Activated CD8-positive, alpha-beta T cell treated with anti-CD3 and anti-CD28 coated beads, Interleukin-2, amount 10 ng/mL, durations not matched to agents 7 days and 5 days (primary cell): ENCODE data around the gene HIVEP3. TPM values are rescaled to one million over a fixed set of nuclear protein-coding genes. Genes with fewer than 3 reads are reported as not detected.

Experiments
- ATAC-seq: fragments of 150-1000 bp; cut with Tn5 transposase; one replicate; pipeline ENCODE4 v1.10.0; 2021; ENCODE audit warnings: moderate library complexity
- CTCF ChIA-PET: fragments of 350-600 bp; sonication (Branson Sonifier 250); formaldehyde crosslinking; loops from one replicate; lab custom pipeline; 2021; ENCODE audit warnings: antibody characterized with exemption; lab: Charles Lee
- POLR2A ChIA-PET: fragments of 350-600 bp; sonication (Branson Sonifier 250); formaldehyde crosslinking; loops from one replicate; lab custom pipeline; 2021; ENCODE audit warnings: antibody characterized with exemption; lab: Charles Lee
- DNase-seq: peaks from one replicate; pipeline ENCODE4 v3.0.0-alpha.2; 2020
- H3K27ac Mint-ChIP-seq: one replicate; pipeline ENCODE4 v1.8.0; 2021; ENCODE audit warnings: mild to moderate bottlenecking, mixed read lengths
- H3K27me3 Mint-ChIP-seq: one replicate; pipeline ENCODE4 v1.8.0; 2021; ENCODE audit warnings: low read depth, mixed read lengths
- H3K36me3 Mint-ChIP-seq: one replicate; pipeline ENCODE4 v1.8.0; 2021; ENCODE audit warnings: low read depth, mixed read lengths
- H3K4me1 Mint-ChIP-seq: one replicate; pipeline ENCODE4 v1.8.0; 2021; ENCODE audit warnings: low read depth, mixed read lengths
- H3K4me3 Mint-ChIP-seq: one replicate; pipeline ENCODE4 v1.8.0; 2021; ENCODE audit warnings: mild to moderate bottlenecking, mixed read lengths
- H3K9me3 Mint-ChIP-seq: one replicate; pipeline ENCODE4 v1.8.0; 2022; ENCODE audit warnings: mixed read lengths; ENCODE audit not compliant: insufficient read depth
- total RNA-seq, 2 experiments: library from RNA; stranded (reverse); gene quantifications; one replicate each; pipeline ENCODE4 v1.2.3, GENCODE V29; 2021

HIVEP3 gene
- total RNA-seq, 2 experiments from 2014 or later, result 10.8 to 11.8 TPM

- peaks cover 5% of the 10 kb centered on the region for H3K4me1 Mint-ChIP-seq
- H3K27ac Mint-ChIP-seq, result no peak overlapping the region
- peaks cover 1% of the 10 kb centered on the region for H3K36me3 Mint-ChIP-seq
- POLR2A ChIA-PET, result no interaction called here
- DNase-seq (no peak), ATAC-seq (no peak)
- no peaks in the 10 kb centered on the region for H3K27me3 Mint-ChIP-seq
- CTCF ChIA-PET, result no interaction called here
- no peak overlapping the region for H3K4me3 Mint-ChIP-seq
- H3K9me3 Mint-ChIP-seq, result no peaks in the 10 kb centered on the region
Measured at GRCh38 chr1:41766546-41766945, 152.2 kb downstream of the HIVEP3 start.

- ATAC-seq, result no peak
- Mint-ChIP-seq H3K36me3 (peaks cover 3% of the 10 kb centered on the region), H3K27ac (no peak overlapping the region), H3K27me3 (no peaks in the 10 kb centered on the region), H3K4me1 (peaks cover 5% of the 10 kb centered on the region), H3K9me3 (no peaks in the 10 kb centered on the region), H3K4me3 (no peak overlapping the region)
- CTCF ChIA-PET, result no interaction called here
- POLR2A ChIA-PET, result no interaction called here
- DNase-seq, result no peak
Measured at GRCh38 chr1:41766041-41766440, 152.7 kb downstream of the HIVEP3 start.

- Mint-ChIP-seq H3K27ac (no peak overlapping the region), H3K36me3 (peaks cover 4% of the 10 kb centered on the region), H3K4me3 (no peak overlapping the region), H3K4me1 (peaks cover 5% of the 10 kb centered on the region), H3K27me3 (no peaks in the 10 kb centered on the region), H3K9me3 (no peaks in the 10 kb centered on the region)
- ATAC-seq, result no peak
- POLR2A ChIA-PET, result no interaction called here
- CTCF ChIA-PET, result no interaction called here
- no peak for DNase-seq
Measured at GRCh38 chr1:41765152-41765551, 153.6 kb downstream of the HIVEP3 start.

- no peaks in the 10 kb centered on the region for H3K9me3 Mint-ChIP-seq
- CTCF ChIA-PET, result no interaction called here
- POLR2A ChIA-PET, result no interaction called here
- peaks cover 5% of the 10 kb centered on the region for H3K4me1 Mint-ChIP-seq
- no peak overlapping the region for H3K27ac Mint-ChIP-seq
- ATAC-seq (no peak), DNase-seq (no peak)
- H3K36me3 Mint-ChIP-seq, result peaks cover 4% of the 10 kb centered on the region
- no peaks in the 10 kb centered on the region for H3K27me3 Mint-ChIP-seq
- H3K4me3 Mint-ChIP-seq, result no peak overlapping the region
Measured at GRCh38 chr1:41764656-41765055, 154.1 kb downstream of the HIVEP3 start.

GRCh38 chr1:41762777-41763176 lies 155.9 kb downstream of the HIVEP3 start:
- peaks cover 5% of the 10 kb centered on the region for H3K4me1 Mint-ChIP-seq
- CTCF ChIA-PET, result no interaction called here
- ATAC-seq, result no peak

GRCh38 chr1:41762251-41762650 lies 156.5 kb downstream of the HIVEP3 start:
- Mint-ChIP-seq H3K9me3 (no peaks in the 10 kb centered on the region), H3K4me1 (peaks cover 5% of the 10 kb centered on the region), H3K27me3 (no peaks in the 10 kb centered on the region), H3K27ac (no peak overlapping the region), H3K36me3 (peaks cover 4% of the 10 kb centered on the region), H3K4me3 (no peak overlapping the region)
- ATAC-seq, result no peak
- ChIA-PET POLR2A (no interaction called here), CTCF (no interaction called here)
- DNase-seq, result no peak

More at GRCh38 chr1:41762777-41763176, 155.9 kb downstream of the HIVEP3 start:
- H3K27ac Mint-ChIP-seq, result no peak overlapping the region
- peaks cover 4% of the 10 kb centered on the region for H3K36me3 Mint-ChIP-seq
- DNase-seq, result no peak
- H3K4me3 Mint-ChIP-seq, result no peak overlapping the region
- H3K27me3 Mint-ChIP-seq, result no peaks in the 10 kb centered on the region
- POLR2A ChIA-PET, result no interaction called here
- H3K9me3 Mint-ChIP-seq, result no peaks in the 10 kb centered on the region

- Mint-ChIP-seq H3K4me1 (peaks cover 16% of the 10 kb centered on the region), H3K4me3 (no peak overlapping the region), H3K9me3 (no peaks in the 10 kb centered on the region), H3K36me3 (peaks cover 4% of the 10 kb centered on the region), H3K27ac (no peak overlapping the region), H3K27me3 (no peaks in the 10 kb centered on the region)
- DNase-seq, result no peak
- no peak for ATAC-seq
- POLR2A ChIA-PET, result no interaction called here
- CTCF ChIA-PET, result no interaction called here
Measured at GRCh38 chr1:41758904-41759548, 159.7 kb downstream of the HIVEP3 start.

GRCh38 chr1:41758500-41758899 lies 160.2 kb downstream of the HIVEP3 start:
- Mint-ChIP-seq H3K27ac (no peak overlapping the region), H3K27me3 (no peaks in the 10 kb centered on the region), H3K4me3 (no peak overlapping the region), H3K36me3 (peaks cover 4% of the 10 kb centered on the region), H3K4me1 (peaks cover 21% of the 10 kb centered on the region), H3K9me3 (no peaks in the 10 kb centered on the region)
- CTCF ChIA-PET, result no interaction called here
- ATAC-seq (no peak), DNase-seq (no peak)
- POLR2A ChIA-PET, result no interaction called here

GRCh38 chr1:41754540-41754939 lies 164.2 kb downstream of the HIVEP3 start:
- Mint-ChIP-seq H3K4me3 (peak overlapping the region; percentile 20), H3K4me1 (peaks cover 57% of the 10 kb centered on the region), H3K9me3 (no peaks in the 10 kb centered on the region), H3K27me3 (no peaks in the 10 kb centered on the region), H3K36me3 (no peaks in the 10 kb centered on the region), H3K27ac (peak overlapping the region; percentile 37)
- ChIA-PET CTCF (interaction anchor here (0.8 to 2.9 kb wide), 11 partner anchors 13 to 137 kb away, joined by 3 to 11 read pairs (median 5); no protein-coding TSS in a partner anchor), POLR2A (no interaction called here)
- ATAC-seq, result peak; percentile 31
- peak; percentile 58 for DNase-seq

GRCh38 chr1:41752514-41753170 lies 166.1 kb downstream of the HIVEP3 start:
- ATAC-seq (no peak), DNase-seq (no peak)
- CTCF ChIA-PET, result interaction anchor here (1.7 to 2.4 kb wide), 2 partner anchors 139 to 179 kb away, joined by 4 to 11 read pairs; no protein-coding TSS in a partner anchor
- H3K27ac Mint-ChIP-seq, result no peak overlapping the region
- peaks cover 66% of the 10 kb centered on the region for H3K4me1 Mint-ChIP-seq
- H3K9me3 Mint-ChIP-seq, result no peaks in the 10 kb centered on the region
- H3K4me3 Mint-ChIP-seq, result no peak overlapping the region
- POLR2A ChIA-PET, result interaction anchor here (1.0 kb wide), 1 partner anchor 71 kb away, joined by 3 read pairs; no protein-coding TSS in a partner anchor
- H3K27me3 Mint-ChIP-seq, result no peaks in the 10 kb centered on the region
- no peaks in the 10 kb centered on the region for H3K36me3 Mint-ChIP-seq

- ATAC-seq, result no peak
- no peaks in the 10 kb centered on the region for H3K36me3 Mint-ChIP-seq
- H3K27ac Mint-ChIP-seq, result peak overlapping the region; percentile 83
- ChIA-PET CTCF (interaction anchor here (1.0 to 2.4 kb wide), 5 partner anchors 52 to 178 kb away, joined by 3 to 11 read pairs (median 3); no protein-coding TSS in a partner anchor), POLR2A (interaction anchor here (1.0 to 2.2 kb wide), 2 partner anchors 13 to 70 kb away, joined by 3 to 6 read pairs; no protein-coding TSS in a partner anchor)
- H3K9me3 Mint-ChIP-seq, result no peaks in the 10 kb centered on the region
- peaks cover 67% of the 10 kb centered on the region for H3K4me1 Mint-ChIP-seq
- H3K4me3 Mint-ChIP-seq, result no peak overlapping the region
- H3K27me3 Mint-ChIP-seq, result no peaks in the 10 kb centered on the region
- DNase-seq, result no peak
Measured at GRCh38 chr1:41751804-41752513, 166.8 kb downstream of the HIVEP3 start.
